RPMI7951 (cell line): ENCODE results near the gene EPHA4. TPM values are rescaled to one million over a fixed set of nuclear protein-coding genes. Genes with fewer than 3 reads are reported as not detected.

Experiments used
- DNase-seq: peaks from one replicate; pipeline ENCODE4 v3.0.0-alpha.2; 2012; ENCODE audit warnings: low read depth
- total RNA-seq: library from RNA; depleted of rRNA; stranded (reverse); fragments of >200 nt; shearing (Covaris generic); gene quantifications from 2 replicates; pipeline ENCODE4 v1.2.3, GENCODE V29; 2014

Gene EPHA4
- total RNA-seq, 1 experiment from 2014 or later: 6.1 TPM

DNA sequence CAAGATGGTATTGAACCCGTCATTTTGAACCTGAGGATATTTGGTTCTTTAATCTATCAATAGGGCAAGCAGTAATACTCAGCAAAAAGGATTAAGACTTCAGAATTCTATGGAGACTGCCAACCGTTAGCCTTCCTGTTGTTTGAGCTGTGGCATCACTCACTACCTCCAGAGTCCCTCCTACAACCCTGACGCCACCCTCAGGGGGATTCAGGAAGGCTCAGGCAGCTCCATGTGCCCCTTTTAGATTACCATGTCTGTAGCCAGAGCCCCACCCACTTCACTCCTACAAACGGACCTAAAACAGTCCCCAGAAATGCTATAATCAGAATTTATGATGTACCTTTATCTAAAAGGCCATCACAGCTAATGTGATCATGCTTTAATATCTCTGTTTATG lies 172.9 kb downstream of the EPHA4 start:
- no peak for DNase-seq

DNA sequence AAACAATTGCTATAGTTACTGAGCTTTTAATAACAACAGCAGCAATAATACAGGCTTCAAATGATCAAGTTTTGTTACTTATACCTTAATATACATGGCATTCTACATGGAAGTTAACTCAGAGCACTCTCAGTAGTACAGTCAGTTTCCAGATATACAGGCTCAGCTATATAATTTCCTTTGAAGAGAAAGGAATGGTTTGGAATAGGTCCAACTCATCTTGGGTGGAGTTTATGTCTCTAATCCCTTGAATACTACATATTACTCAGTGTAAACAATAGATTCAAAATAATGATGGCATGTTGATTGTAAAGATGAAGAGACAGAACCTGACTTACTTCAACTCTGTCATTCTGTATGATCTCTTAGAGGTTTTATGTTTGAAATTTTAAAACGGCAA lies 174.9 kb downstream of the EPHA4 start:
- DNase-seq: peak; percentile 15

DNA sequence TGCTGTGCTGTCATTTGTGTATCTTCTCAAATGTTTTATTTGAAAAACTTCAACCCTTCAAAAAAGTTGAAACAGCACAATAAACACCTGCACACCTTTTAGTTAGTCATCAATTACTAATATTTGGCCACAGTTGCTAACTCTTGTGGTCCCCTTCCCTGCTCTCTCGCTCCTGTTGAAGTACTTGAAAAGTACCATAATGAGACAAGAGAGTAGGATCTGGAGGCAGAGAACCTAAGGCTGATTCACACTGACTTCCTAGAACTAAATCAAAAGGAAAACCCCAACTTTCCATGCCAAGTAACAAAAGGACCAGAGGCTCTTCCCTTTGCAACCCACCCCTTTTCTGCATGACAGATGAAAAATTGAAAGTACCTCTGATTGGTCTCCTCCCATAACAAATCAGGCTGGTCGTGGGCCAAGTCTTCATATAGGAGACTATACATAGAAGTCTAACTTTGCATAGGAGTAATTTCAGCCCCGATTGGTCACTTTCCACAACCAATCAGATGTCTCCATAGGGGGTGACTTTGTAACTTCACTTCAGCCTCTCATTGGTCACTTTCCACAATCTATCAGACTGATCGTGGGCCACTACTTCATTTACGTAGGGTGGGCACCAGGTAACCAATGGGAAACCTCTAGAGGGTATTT lies 179.7 kb downstream of the EPHA4 start:
- DNase-seq: peak; percentile 12

DNA sequence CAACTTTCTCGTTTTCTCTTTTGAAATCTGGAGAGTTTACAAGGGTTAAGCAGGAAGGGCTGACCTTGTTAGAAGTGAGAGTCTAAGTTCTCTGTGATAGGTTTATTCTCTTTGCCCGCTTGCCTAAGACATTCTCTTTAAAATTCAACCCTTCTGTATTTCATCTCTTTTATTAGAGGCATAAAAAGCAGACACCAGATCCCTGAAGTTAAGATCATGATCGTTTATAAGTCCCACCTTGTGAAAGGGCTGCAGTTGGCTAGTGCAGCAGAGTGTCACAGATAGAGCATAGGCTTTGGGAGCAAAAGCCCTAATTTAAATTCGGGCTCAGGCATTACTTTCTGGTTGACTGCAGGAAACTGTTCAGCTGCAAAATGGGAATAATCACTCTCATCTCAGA lies 181.2 kb downstream of the EPHA4 start:
- no peak for DNase-seq

DNA sequence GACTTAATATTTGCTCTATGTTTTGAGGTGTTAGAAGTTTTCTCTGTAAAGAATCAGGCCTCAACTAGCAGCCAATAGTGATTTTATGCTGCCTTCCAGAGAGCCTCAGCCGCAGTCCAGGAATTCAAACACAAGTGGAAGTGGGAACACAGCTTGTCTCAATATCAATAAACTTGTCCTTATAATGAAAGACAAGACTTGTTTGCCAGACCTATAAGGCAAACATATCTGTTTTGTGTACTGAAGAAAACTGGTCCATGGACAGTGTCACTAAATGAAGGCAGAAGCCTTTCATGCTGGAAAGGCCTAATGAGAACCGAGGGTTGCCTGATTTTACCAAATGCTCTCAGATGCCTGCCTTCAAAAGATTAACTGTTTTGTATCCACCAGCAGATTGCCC lies 182.2 kb downstream of the EPHA4 start:
- DNase-seq: no peak

DNA sequence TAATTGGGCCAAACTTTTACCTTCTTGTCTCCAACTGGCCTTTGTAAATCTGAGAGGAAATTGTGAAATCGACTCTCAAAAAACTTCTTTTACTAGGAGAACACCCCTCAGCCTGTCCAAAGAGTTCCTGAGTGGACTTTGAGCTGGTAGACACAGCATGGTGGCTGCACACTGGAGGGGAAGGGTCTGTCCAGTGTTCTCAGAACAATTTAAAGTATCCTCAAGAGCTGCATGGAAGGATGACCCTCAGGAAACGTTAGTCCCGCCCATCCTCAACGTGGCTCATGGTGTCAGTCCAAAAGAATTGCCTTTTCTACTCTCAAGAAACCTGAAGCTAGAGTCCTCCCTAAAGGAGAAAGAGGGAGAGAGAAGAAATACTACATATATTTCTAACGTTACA lies 182.7 kb downstream of the EPHA4 start:
- no peak for DNase-seq

DNA sequence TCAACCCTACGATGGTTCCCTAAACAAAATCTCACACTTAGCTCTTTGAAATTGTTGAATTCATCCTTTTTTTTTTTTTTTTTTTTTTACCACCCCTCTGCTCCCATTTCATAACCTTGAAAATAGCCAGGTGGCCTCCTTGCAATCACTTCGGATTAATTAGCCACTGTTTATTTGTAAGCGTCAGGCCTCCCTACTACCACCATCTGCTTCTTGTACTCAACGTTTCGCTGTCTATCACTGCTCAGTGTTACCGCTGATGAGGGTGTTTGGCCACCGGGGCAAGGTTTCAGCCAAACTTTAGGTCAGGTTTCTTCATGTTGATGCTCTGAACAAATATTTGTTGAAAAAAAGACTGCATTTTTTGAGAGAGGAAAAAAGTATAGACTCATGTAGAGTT lies 183.2 kb downstream of the EPHA4 start:
- DNase-seq: no peak

DNA sequence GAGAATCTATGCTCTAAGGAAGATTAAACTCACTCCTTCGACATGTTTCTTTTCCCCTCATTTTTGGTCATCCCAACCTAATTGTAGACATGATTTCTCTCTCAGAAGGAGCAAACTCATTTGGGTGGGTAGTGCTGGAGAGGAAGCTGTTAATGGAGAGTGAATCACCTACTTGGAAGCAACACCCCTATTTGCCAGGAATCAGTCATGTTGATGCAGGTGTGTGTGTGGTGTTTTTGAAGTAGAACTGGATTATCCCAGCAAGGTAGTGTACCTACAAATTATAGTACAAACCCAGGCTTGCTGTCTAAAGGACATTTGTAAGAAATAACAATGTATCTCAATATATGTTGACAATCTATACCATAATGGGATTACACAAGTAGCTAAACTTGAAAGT lies 186.4 kb downstream of the EPHA4 start:
- DNase-seq: no peak

DNA sequence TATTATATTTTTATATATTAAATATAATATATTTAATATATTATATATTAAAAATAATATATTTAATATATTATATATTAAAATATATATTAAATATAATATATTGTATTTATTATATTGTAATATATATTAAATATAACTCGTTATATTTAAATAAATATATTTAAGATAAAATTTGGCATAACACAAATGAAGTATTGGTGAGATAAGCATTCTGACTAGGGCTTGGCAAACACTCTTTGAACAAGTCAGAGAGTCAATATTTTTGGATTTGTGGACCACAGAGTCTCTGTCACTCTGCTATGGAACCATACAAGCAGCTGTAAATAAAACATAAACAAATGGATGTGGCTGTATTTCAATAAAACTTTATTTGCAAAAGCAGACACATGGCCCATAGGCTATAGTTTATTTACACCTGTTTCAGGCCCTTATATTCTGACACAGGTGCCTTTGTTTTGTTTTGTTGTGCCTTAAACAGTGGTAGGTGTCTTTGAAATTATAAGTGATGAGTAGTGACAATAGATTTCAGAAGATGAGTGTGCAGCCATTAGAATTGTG lies 190.1 kb downstream of the EPHA4 start:
- no peak for DNase-seq

DNA sequence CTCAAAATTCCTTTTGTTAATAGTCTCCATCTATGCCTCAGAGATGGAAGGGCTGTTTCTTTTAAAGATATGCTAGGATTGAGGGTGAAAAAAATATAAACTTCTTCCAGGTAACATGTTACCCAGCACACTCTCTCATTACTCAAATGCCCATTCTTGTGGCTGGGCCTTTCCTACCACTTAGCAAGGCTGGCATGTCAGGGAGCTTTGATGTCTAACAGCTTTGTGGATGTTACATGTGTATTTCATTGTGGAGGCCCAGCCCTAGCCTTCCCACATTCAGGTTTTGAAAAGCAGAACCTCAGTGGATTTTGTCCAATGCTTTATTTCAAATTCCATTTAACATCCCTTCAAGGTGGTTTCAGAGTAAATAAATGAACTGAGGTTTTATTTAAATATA lies 191.4 kb downstream of the EPHA4 start:
- no peak for DNase-seq

DNA sequence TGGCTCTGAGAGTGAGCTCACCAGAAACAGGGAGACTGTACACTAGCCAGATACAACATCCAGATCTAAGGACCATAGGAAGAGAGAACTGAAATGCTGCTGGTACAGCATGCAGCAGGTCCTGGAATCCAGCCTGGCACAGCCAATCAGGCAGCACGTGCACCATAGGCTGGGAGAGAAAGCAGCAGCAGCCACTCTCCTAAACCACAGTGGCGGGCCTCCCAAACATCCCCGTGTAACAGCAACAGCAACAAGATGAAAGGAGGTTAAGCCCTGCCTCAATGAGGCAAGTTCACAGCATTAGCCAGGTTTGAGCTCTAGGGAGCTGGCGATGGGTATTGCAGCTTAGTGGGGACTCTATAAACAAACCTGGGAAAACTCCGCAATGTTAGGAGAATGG lies 192.0 kb downstream of the EPHA4 start:
- DNase-seq: no peak

DNA sequence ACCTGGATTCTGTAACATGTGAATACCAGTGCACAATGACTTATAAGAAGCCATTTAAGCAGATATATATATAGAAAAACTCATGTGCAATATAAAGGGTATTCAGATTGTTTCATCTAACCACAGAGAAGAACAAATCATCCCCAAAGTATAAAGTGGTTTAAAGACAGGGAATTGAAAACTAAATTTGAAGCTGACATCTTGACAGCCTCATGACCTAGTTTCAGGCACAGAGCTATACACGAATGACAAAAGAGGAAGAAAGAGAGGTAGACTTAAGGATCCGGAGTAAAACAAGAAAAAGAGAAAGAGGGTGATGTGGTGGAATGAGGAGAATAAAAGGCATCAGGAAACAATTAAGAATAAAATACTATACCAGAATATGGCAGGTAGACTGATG lies 194.5 kb downstream of the EPHA4 start:
- no peak for DNase-seq

DNA sequence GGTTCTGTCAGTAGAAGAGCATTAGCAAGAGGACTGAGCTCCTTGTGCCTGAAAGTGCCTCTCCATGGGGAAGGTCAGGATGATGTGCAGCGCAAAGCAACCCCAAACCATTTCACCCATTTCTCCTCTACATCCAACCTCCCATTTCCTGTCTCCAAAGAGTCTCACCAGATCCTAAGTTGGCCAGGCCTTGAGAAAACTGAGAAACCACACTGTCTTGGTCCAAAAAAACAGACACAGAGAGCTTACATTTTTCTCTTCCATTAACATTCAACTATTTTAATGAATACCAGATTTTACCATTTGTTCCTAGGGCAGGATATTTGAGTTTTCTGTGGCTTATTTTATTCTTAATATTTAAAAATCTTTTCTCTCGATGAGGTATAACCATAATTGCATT lies 195.0 kb downstream of the EPHA4 start:
- no peak for DNase-seq

DNA sequence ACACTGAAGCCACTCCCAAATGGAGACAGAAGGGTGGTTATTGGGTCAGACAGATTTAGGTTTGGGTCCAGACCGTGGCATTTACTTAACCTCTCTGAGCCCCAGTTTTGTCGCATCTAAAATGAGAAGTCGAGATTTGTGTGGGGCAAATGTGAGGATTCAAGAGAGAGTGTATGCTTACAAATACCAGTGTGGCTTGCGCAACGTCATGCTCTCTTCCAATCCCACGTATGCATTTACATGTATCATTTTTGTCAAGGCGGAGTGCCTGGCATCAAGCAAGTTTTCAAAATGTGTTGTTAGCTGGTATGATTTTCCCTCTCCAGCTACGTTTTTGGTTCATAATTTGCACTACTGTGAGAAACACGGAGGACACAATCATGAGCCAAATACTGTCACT lies 197.9 kb downstream of the EPHA4 start:
- DNase-seq: no peak

DNA sequence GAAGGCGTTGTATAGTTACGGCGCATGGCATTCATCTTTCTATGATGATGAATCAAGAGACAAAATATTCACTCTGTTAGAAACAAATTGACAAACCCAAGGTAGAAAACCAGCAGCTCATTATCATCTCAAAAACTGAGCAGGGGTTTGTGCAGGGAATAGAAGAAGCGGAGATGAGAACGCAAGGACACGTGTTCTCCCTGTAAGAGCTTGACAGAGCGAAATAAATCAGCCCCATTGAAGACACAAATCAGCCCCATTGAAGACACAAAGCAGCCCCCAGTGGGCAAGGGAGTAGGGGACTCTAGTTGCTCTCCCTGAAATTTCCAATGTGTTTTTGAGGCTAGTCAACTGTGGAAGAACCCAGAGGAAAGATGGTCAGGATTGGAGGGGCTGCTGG lies 199.2 kb downstream of the EPHA4 start:
- no peak for DNase-seq

DNA sequence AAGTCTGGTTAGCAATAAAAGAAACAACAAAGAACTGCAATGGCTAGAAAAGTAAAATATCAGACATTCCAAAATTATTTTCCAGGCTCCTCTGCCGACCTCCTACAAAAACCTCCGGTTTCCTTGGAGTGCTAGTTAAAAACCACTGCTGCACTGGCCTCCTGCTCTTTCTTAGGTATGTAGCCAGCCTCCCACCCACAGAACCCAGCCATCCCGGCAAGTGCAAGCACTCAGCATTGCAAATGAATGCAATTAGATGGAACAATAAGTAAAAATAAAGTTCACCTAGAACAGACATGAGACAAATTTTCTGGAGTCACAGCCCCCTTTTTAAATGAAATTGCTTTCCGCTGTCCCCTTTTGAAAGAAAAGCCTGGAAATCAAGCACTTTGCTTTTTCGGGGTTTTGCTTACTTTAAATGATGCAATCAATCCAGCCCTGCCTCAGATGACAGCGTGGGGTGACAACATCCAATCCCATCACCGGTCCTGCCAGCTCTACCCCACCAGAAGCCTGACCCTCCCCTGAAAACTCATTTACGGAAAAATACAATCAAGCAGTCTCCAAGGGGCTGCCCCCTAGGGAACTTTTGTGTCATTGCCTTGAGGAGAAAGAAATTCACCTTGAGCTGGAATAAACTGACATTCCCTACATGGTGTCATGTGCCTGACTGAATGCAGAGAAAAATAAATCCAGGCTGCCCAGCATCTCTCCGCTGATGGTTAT lies 199.8 kb downstream of the EPHA4 start:
- peak; percentile 9 for DNase-seq

DNA sequence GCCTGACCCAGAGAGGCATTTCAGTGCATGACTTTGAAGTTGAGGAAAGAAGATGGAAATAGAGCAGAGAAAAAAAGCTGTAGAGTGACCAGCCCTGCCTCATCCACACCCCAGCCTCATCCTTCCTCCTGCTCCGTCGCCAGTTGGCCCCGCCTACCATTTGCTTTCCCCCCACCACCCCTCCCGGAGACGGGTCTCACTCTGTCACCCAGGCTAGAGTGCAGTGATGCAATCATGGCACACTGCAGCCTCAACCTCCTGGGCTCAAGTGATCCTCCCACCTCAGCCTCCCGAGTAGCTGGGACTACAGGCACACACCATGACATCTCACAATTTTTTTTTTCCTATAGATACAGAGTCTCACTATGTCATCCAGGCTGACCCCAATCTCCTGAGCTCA lies 200.8 kb downstream of the EPHA4 start:
- no peak for DNase-seq

DNA sequence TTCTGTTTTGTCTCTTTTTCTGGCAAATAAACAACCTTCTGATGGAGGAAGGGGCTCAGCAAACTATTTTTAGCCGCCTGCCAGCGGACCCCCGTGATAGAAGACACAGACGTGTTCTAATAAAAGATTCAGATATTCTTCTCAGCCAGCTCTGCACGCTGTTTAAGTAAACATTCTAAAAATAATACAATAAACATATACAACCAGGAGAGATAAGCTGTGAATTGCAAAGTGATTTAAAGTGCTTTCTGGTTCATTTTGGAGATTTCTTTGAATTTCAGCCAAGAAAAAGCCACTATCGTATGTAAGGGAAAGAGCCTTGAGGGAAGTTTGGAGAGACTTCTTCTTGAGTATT lies 201.3 kb downstream of the EPHA4 start:
- no peak for DNase-seq

DNA sequence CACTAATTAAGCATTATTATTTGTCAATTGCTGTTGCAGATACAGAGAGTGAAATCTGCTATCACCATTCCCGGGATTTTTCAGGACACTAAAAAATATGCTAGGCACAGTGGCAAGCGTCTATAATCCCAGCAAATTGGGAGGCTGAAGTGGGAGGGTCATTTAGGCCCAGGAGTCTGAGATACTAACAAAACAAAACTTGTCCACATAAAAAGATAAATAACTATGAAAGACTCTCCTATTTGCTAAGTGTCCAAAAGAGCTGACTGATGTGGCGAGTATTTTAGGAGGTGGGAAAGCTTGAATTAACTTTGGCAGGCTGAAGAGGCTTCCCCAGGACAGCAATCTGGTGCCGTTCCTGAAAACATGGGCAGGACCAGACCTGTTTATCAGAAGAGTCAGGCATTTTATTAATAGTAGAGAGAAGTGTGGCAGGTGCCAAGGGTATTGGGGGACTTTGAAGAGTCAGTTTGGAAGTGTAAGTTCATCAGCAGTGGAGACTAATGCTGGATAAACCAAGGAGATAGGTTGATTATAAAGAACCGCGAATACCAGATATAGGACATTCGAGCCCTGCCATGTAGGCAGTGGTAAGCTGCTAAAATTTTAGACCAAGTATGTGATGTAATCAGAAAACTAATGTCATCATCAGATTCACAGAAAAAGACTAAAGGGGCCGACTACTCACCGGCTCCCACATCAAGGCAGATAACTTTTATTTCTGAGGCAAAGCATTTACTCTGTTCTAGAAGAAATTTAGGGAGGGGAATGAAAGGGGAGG lies 201.8 kb downstream of the EPHA4 start:
- DNase-seq: no peak
